ENCODE results near the gene C16orf86.

C16orf86 gene

DNA sequence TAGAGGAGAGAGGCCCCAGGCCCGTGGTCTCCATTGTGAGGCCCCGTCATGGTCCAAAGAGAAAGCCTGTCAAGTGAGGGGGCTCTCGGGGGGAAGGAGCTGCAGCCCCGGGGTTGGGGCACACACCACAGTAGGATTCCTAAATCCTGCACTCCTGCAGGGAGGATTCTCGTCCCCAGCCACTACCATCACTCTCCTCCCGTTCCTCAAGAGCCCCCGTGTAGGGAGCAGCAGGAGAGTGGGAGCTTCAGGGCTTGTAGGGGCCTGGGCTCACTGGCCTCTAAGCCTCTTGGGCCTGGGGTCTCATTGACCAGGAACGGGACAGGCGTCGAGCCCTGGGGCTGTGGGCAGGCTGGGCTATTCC is 821 bp downstream of the C16orf86 start:
- no peak for DNase-seq (ENCODE audit: low read depth in 2 of 2)

GRCh38 chr16:67667817-67668494 is 1.3 kb downstream of the C16orf86 start:
- DNase-seq (ENCODE audit: low read depth in 2 of 2), result peak; percentile 52 to 56

- DNase-seq (ENCODE audit: low read depth in 2 of 2), result no peak
Observed at GRCh38 chr16:67668495-67669157, 2.0 kb downstream of the C16orf86 start.

- no peak for DNase-seq (ENCODE audit: low read depth in 2 of 2)
Observed at GRCh38 chr16:67669499-67670101, 3.0 kb downstream of the C16orf86 start.

DNA sequence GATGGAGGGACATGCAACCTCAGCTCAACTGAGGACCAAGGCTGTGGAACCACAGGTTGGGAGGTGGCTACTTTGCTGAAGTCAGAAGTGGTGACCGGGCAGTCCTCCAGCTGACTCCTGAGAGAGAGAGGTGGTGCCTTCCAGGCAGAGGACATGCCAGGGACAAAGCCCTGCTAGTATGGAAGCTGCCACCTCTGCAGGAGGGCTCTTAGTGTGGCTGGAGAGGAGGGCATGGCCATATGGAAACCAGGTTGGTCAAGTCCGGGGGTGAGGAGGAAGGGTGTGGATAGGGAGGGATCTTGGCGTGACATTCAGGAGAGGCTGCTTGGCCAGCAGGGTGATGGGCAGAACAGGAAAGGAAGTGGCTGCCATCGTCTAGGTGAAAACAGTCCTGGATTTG is 5.7 kb downstream of the C16orf86 start:
- no peak for DNase-seq (ENCODE audit: low read depth in 2 of 2)

DNA sequence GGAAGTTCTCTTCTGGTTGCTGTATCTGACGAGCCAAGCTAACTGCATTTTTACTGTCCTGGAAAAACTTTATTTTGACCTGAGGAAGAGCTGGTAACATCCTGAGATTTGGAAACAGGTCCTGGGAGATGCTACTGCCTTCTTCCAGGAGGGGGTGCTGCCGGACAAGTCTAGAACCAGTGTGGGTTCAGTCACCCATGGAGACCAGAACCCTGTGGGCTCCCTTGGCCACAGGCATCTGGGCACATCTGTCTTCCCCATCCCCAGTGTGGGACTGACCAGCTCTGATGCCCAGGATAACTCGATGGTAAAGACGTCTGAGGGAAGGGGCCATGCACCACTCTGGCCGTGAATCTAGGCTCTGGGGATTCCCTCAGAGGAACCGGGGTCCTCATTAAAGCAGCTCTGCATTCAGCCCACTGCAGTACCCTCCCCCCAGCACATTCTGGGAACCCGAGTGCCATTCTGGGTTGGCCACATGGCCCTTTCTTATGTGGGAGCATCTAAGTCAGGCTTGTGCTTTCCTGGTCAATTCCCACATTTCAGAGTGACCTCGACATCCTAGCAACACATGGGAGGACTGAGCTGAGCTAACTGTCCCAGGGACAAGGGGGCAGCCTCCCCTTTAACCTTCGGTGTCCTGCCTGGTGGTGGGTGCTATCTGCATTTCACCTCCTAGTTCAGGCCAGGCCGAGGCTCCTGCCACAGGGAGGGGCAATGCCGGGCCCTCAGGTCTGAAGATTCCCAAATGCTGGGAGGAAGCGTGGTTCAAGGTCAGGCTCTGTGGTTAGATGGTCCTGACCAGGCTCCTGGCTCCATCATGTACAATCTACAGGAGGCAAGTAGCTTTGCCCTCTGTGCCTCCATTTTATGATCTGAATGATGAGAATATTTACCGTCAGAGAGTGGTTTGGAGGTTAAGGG is 6.4 kb downstream of the C16orf86 start:
- DNase-seq (ENCODE audit: low read depth in 2 of 2), result no peak

GRCh38 chr16:67673712-67674580 is 7.3 kb downstream of the C16orf86 start:
- DNase-seq (ENCODE audit: low read depth in 2 of 2), result no peak

DNA sequence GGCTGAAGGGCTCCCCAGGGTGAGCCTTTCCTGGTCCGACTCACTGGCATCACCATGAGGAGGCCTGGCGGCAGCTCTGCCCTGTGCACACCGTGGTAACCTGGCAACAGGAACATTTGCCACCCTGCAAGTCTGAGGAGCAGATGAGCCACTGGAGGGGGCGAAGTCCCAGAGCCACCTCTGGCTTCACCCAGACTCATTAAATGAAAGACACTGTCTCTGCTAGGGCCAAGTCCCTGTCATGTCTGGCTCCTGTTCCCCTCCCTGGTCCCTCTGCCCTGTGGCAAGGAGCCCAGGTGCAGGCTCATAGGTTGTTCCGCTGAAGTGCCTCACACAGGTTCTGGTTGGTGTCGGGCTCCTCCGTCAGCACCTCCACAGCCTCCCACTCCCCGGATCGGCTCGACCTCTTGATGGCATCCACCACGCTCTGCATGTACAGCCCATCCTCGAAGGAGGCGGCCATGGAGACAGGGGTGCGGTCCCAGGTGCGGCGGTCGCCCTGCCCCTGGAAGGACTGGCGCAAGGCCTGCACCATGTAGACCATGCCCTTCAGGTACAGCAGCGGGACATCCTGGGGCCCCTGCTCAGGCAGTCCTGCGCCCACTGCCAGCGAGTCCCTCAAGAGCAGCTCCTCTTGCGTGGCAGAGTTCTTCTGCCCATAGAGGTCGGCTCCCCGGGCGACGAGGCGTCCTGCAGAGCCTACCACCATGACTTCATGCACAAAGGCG is 8.4 kb downstream of the C16orf86 start:
- DNase-seq (ENCODE audit: low read depth in 2 of 2), result no peak

DNA sequence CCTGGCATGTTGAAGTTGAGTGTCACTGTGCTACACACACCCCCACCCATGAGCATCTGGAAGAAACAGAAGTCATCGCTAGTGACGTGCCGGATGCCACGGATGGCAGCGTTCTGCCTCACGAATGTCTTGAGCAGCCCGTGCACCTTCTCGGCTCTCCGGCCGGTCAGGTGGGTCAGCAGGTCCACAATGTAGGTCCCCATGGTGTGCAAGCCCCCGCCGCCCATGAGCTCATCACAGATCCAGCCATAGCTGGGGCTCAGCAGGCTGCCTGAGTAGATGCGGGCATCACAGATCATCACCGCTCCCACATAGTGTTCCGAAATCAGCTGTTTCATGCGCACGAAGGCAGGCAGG is 8.9 kb downstream of the C16orf86 start:
- no peak for DNase-seq (ENCODE audit: low read depth in 2 of 2)

GRCh38 chr16:67675999-67676398 is 9.4 kb downstream of the C16orf86 start:
- DNase-seq (ENCODE audit: low read depth in 2 of 2), result no peak

- no peak for DNase-seq (ENCODE audit: low read depth in 2 of 2)
Observed at GRCh38 chr16:67676516-67676915, 9.9 kb downstream of the C16orf86 start.

DNA sequence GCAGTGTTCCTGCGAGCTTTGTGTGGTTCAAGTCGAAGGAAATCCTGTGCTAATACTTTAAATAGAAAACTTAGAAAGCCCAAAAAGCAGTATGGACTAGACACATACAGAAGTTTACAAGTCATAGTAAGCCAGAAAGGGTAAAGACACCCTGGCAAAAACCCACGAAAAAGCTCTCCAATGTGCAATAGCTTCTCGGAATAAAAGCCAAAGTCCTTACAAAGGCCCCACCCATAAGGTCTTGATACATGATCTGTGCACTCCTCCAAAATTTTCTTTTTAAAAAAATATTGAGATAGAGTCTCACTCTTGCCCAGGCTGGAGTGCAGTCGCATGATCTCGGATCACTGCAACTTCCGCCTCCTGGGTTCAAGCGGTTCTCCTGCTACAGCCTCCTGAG is 10.3 kb downstream of the C16orf86 start:
- no peak for DNase-seq (ENCODE audit: low read depth in 2 of 2)

GRCh38 chr16:67677712-67678111 is 11.1 kb downstream of the C16orf86 start:
- DNase-seq (ENCODE audit: low read depth in 2 of 2), result no peak

DNA sequence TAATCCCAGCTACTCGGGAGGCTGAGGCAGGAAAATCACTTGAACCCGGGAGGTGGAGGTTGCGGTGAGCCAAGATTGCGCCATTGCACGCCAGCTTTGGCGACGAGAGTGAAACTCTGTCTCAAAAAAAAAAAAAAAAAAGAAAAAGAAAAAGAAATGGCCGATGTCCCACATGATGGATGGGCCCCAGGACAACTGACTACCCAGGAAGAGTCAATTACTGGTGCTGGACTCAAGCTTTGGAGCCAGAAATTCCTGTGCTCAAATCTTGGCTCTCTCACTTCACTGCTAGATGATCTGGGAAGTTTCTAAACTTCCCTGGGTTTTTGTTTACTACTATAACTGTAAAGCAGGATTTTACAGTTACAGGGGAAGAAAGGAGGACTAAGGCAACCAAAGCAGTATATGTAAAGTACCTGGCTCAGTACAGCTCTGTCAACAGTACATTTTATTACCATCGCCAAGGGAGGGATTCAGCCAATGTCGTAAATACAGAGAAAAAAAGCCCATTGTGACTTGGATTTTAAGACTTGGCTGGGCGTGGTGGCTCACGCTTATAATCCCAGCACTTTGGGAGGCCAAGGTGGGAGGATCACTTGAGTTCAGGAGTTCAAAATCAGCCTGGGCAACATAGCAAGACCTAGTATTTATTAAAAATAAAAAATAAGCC is 11.9 kb downstream of the C16orf86 start:
- DNase-seq (ENCODE audit: low read depth in 2 of 2), result no peak

DNA sequence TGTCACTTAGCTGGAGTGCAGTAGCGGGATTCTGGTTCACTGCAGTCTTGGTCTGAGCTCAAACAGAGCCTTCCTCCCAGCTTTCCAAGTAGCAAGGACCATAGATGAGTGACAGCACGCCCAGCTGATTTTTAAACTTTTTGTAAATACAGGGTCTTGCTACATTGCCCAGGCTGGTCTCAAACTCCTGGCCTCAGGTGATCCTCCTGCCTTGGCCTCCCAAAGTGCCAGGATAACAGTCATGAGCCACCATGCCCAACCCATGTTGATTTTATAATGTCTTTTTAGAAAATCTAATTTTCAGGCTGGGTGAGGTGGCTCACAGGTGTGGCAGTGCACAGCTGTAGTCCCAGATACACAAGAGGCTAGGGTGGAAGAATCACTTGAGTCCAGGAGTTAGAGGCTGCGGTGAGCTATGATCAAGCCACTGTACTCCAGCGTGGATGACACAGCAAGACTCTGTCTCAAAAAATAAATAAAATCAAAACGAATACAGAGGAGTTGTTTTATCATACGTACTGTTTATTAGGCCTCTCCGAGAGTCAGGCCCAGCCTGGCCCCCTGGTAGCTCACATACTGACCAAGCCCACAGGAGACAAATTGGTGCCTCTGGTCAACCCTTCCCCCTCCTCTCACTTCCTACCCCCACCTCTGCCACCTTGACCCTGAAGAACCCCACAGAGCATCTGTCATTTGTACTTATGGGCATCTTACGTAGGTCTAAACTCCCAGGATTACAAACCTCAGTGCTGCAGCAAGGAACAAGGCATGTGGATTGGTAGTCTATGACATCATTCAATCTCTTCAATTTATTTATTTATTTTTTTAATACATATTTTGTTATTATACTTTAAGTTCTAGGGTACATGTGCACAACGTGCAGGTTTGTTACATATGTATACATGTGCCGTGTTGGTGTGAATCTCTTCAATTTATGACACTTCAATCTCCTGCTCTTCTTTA is 13.6 kb downstream of the C16orf86 start:
- DNase-seq (ENCODE audit: low read depth in 2 of 2), result no peak

DNA sequence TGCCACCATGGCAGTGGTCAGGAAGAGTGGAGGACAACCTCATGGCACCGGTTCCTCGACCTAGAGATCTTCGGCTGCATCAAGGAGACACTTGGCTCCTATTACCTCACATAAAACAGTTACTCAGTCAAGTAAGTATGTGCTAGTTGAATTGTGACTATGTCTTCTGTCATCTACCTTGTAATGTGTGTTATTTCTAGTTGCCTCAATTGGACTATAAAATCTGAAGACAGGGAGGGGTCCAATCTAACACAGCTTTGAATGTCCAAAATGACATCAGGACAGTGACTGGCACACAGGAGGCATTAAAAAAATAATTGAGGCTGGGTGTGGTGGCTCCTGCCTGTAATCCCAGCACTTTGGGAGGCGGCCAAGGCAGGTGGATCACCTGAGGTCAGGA is 17.2 kb downstream of the C16orf86 start:
- DNase-seq (ENCODE audit: low read depth in 2 of 2), result no peak

DNA sequence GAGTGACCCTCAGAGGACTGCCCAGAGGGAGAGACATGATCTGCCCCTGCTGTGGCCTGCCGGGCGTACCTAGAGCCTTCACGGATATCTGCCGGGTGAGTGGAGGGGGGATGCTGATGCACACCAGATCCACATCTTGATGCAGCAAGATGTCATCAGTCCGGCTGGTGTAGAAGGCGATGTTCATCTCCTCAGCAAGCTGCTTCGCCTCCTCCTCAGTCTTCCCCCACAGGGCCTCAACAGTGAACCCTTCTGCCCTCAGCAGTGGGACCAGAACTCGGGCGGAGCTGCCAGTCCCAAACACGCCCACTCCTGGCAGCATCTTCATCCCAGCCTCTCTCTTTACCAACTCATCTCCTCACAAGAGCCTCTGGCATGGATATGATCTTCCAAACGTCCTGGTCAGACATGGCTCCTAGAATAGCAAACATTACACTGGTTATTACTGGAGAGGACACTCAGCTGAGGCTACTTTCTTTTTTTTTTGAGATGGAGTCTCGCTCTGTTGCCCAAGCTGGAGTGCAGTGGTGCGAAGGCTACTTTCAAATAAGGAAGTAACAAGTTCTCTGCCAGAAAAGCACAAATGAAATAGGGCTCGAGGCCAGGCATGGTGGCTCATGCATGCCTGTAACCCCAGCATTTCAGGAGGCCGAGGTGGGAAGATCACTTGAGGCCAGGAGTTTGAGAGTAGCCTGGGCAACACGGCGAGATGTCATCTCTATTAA is 18.9 kb downstream of the C16orf86 start:
- no peak for DNase-seq (ENCODE audit: low read depth in 2 of 2)
